ENCODE results near the gene NOL9. TPM values are rescaled to one million over a fixed set of nuclear protein-coding genes. Genes with fewer than 3 reads are reported as not detected.
"Not testable (repeated sequence)": the region's sequence is repeated elsewhere in the genome, so short reads cannot be mapped to it uniquely, and the experiment has no call there.

Gene NOL9
- total RNA-seq, 1 donor = 44.9 TPM

- TF ChIP-seq CTCF (IDR thresholded peaks at IDR 0.05; ENCODE audit: insufficient read depth, low read length) = no peak
- no peak for DNase-seq (ENCODE audit: low read depth)
- H3K4me3 ChIP-seq (ENCODE audit: low read depth, low read length) = peak overlapping the region; percentile 82
Measured at GRCh38 chr1:6496365-6496721, 58.0 kb downstream of the NOL9 start.

- no peak for DNase-seq (ENCODE audit: low read depth)
- H3K4me3 ChIP-seq (ENCODE audit: low read depth, low read length) = peak overlapping the region; percentile 82
- no peak for TF ChIP-seq CTCF (IDR thresholded peaks at IDR 0.05; ENCODE audit: insufficient read depth, low read length)
Measured at GRCh38 chr1:6495540-6496364, 58.6 kb downstream of the NOL9 start.

- no peak for TF ChIP-seq CTCF (IDR thresholded peaks at IDR 0.05; ENCODE audit: insufficient read depth, low read length)
- H3K4me3 ChIP-seq (ENCODE audit: low read depth, low read length) = no peak overlapping the region
- DNase-seq (ENCODE audit: low read depth) = no peak
Measured at GRCh38 chr1:6495041-6495441, 59.3 kb downstream of the NOL9 start.

- TF ChIP-seq CTCF (IDR thresholded peaks at IDR 0.05; ENCODE audit: insufficient read depth, low read length) = no peak
Measured at GRCh38 chr1:6494627-6495026, 59.7 kb downstream of the NOL9 start.

GRCh38 chr1:6493834-6494223, 60.5 kb downstream of the NOL9 start:
- DNase-seq (ENCODE audit: low read depth); H3K4me3 ChIP-seq (ENCODE audit: low read depth, low read length): not testable (repeated sequence)

More at GRCh38 chr1:6494627-6495026, 59.7 kb downstream of the NOL9 start:
- H3K4me3 ChIP-seq (ENCODE audit: low read depth, low read length) = no peak overlapping the region
- DNase-seq (ENCODE audit: low read depth) = no peak

GRCh38 chr1:6491966-6492365, 62.3 kb downstream of the NOL9 start:
- H3K4me3 ChIP-seq (ENCODE audit: low read depth, low read length) = peak overlapping the region; percentile 88
- no peak for DNase-seq (ENCODE audit: low read depth)
- no peak for TF ChIP-seq CTCF (IDR thresholded peaks at IDR 0.05; ENCODE audit: insufficient read depth, low read length)

- no peak for TF ChIP-seq CTCF (IDR thresholded peaks at IDR 0.05; ENCODE audit: insufficient read depth, low read length)
- DNase-seq (ENCODE audit: low read depth) = peak; percentile 80
- H3K4me3 ChIP-seq (ENCODE audit: low read depth, low read length) = peak within 1 kb of the TSS; percentile 88
Measured at GRCh38 chr1:6491480-6491962, 62.8 kb downstream of the NOL9 start, which contains the start of gene PLEKHG5. PLEKHG5 (minus strand) TSS chr1:6491667; CDS start chr1:6477571, 14,096 bp downstream.

Data from fibroblast of the aortic adventitia (primary cell).